GM18498 (cell line): ENCODE data around the gene HTT.

Source experiments
- ATAC-seq: cut with Tn5 transposase; IDR thresholded peaks from one replicate; pipeline ENCODE4 v1.9.1; 2021; ENCODE audit warnings: mild to moderate bottlenecking, moderate library complexity; ENCODE audit not compliant: unreplicated experiment

Gene HTT

DNA sequence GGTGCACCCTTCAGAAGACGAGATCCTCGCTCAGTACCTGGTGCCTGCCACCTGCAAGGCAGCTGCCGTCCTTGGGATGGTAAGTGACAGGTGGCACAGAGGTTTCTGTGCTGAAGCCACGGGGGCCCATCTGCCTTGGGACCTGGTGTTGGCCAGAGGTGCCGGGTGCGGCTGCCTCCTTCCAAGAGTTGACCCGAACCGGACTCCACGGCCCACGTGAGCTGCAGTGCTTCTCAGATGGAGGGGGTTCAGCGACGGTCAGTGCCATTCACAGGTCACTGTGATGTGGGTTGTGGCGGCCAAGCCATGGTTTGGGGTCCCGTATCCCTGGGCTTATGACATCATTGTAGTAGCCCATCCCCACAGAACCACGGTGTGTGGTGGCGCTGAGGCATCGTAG, 155.5 kb downstream of the HTT start:
- ATAC-seq, result no peak

GRCh38 chr4:3231471-3231870, 157.0 kb downstream of the HTT start:
- ATAC-seq, result no peak

GRCh38 chr4:3232001-3232400, 157.5 kb downstream of the HTT start:
- ATAC-seq, result no peak

GRCh38 chr4:3232871-3233271, 158.4 kb downstream of the HTT start:
- no peak for ATAC-seq

GRCh38 chr4:3233391-3234071, 159.1 kb downstream of the HTT start:
- ATAC-seq, result no peak

DNA sequence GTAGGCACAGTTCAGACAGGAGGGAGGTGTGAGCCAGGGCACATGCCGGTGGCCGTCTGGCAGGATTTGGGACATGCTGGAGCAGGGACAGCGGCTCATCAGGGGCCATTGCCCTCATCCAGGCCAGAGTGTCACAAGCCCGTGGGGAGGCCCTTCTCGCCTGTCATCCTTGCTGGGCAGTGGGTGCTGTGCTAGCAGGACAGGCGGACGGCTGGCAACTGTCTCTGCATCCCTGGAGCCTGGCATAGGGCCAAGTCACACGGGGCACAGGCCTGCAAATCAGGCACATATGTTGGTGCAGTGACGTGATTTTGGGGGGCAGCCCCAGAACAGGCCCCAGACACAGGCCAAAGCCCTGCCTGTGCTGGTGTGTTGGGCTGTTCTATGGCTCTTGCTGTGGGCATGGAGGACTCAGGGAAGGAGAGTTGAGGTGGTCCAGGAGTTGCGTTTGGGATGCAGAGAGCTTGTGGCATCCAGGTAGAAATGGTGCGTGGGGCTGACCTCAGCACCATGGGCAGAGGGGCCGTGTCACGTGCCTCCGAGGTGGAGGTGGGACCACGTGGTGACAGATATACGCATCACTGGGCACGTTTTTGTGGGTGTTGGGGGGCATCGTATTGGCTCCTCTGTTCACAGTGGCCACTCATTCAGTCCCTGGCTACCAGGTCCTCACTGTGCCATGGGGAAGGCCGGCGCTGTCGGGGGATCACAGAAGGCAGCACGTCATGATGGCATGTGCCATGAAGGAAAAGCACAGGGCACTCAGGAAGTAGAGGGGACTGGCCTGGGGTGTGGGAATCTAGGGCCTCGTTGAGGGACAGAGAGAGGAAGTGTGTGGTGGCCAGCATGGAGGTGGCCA, 159.9 kb downstream of the HTT start:
- no peak for ATAC-seq

GRCh38 chr4:3235030-3235345, 160.5 kb downstream of the HTT start:
- no peak for ATAC-seq

- no peak for ATAC-seq
Observed at GRCh38 chr4:3235581-3235980, 161.1 kb downstream of the HTT start.

- ATAC-seq, result no peak
Observed at GRCh38 chr4:3236326-3236878, 161.9 kb downstream of the HTT start.

DNA sequence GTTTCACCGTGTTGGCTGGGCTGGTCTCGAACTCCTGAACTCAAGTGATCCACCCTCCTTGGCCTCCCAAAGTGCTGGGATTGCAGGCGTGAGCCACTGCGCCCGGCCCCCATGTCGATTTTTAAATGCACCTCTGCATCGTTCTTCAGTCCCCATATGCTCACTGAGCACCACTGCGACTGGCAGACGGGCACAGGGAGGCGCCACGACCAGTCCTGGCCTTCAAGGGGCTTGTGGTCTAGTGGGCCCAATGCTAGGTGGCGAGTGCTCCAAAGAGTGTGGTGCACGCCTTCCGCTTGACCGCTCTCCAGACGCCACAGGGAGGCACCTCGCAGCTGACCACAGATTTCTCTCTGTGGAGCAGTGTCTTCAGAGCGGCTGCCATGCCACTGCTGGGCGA, 162.8 kb downstream of the HTT start:
- ATAC-seq, result no peak

DNA sequence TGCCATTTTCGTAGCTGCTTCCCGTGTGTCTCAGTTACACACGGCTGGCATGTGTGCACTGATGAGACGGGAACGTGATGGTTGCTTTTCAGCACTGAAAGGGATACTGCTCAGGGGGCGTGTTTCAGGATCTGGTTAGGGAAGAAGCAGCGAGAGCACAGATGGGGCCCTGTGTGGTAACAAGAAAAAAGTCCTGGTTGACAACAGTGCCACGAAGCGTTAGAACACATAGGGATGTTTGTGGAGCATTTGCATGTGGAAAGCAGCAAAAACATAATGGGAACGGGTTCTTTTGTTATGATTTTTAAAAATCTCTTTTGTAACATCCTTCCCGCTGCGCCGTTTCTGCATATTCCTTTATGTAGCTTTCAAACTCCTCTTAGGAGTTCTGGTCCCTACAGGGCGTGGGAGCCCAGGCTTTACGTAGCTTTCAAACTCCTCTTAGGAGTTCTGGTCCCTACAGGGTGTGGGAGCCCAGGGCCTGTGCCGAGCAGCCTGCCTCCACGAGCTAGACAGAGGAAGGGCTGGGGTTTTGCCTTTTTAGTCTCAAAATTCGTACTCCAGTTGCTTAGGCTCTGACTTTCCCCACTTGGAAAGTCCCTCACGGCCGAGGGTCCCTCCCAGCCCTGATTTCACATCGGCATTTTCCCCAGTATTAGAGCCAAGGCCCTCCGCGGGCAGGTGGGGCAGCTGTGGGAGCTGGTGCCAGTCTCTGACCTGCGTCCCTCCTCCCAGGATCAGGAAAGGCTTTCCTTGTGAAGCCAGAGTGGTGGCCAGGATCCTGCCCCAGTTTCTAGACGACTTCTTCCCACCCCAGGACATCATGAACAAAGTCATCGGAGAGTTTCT, 163.5 kb downstream of the HTT start:
- ATAC-seq, result no peak

DNA sequence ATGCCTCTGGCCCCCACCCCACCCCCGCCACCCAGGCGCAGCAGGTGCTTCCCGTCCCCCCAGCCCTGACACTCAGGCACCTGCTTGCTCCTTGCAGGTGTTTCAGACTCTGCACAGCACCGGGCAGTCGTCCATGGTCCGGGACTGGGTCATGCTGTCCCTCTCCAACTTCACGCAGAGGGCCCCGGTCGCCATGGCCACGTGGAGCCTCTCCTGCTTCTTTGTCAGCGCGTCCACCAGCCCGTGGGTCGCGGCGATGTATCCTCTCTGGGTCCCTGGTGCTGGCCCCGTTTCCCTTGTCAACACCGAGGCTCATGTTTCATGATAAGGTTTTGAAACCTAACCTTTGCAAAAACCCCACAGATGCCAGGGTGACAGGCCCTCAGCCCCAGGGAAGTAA, 164.2 kb downstream of the HTT start:
- ATAC-seq, result no peak

- ATAC-seq, result no peak
Observed at GRCh38 chr4:3239303-3239702, 164.8 kb downstream of the HTT start.

DNA sequence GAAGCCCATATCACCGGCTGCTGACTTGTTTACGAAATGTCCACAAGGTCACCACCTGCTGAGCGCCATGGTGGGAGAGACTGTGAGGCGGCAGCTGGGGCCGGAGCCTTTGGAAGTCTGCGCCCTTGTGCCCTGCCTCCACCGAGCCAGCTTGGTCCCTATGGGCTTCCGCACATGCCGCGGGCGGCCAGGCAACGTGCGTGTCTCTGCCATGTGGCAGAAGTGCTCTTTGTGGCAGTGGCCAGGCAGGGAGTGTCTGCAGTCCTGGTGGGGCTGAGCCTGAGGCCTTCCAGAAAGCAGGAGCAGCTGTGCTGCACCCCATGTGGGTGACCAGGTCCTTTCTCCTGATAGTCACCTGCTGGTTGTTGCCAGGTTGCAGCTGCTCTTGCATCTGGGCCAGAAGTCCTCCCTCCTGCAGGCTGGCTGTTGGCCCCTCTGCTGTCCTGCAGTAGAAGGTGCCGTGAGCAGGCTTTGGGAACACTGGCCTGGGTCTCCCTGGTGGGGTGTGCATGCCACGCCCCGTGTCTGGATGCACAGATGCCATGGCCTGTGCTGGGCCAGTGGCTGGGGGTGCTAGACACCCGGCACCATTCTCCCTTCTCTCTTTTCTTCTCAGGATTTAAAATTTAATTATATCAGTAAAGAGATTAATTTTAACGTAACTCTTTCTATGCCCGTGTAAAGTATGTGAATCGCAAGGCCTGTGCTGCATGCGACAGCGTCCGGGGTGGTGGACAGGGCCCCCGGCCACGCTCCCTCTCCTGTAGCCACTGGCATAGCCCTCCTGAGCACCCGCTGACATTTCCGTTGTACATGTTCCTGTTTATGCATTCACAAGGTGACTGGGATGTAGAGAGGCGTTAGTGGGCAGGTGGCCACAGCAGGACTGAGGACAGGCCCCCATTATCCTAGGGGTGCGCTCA, 165.8 kb downstream of the HTT start:
- no peak for ATAC-seq

GRCh38 chr4:3240936-3241522, 166.5 kb downstream of the HTT start:
- no peak for ATAC-seq

- ATAC-seq, result no peak
Observed at GRCh38 chr4:3241898-3242524, 167.5 kb downstream of the HTT start.

- ATAC-seq, result no peak
Observed at GRCh38 chr4:3243136-3243780, 168.8 kb downstream of the HTT start.

DNA sequence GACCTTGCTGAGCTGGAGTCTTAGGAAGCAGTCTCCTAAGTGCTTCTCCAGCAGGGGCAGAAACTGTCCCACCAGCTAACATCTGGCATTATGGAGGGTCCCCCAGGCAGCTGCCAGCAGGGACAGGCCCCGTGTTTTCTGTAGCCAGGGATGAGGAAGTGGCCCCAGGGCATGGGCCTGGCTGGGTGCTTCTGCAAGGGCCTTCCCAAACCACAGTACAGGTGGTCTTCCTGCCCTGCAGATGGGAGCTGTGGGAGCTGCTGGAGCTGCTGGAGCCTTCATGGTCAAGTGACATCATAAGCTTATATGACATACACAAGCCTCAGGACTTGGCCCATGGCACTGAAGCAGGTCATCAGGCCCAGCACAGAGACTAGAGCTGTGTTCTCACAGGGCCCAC, 169.5 kb downstream of the HTT start:
- ATAC-seq, result no peak

DNA sequence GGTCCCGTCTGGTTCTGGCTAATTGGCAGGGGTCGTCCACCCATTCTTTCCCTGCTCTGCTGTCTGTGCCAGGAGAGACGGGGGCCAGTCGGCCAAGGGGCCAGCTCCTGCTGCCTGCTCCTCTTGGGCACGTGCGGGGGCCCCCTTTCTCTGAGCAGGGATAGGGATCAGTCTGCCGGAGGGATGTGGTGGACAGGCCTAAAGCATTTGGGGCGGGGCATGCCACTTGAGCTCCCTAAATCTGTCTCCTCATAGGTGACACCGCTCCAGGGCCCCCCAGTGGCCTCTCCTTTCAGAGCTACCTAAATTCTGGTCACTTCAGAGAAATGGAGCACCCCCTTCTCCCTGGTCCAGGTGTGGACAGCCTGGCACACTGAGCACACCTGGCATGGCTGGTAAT, 170.3 kb downstream of the HTT start:
- no peak for ATAC-seq
